Mesodermal cell (in vitro differentiated cells): ENCODE measurements around the gene DNAH17.
A peak's percentile ranks its signal among the peaks of the same experiment; 100 is the strongest.

Experiments
- H3K27ac ChIP-seq: 2 replicates; pipeline ENCODE4 v1.7.0; 2013; ENCODE audit warnings: mild to moderate bottlenecking, low read depth, low read length, moderate library complexity; ENCODE audit not compliant: severe bottlenecking
- H3K36me3 ChIP-seq: 2 replicates; pipeline ENCODE4 v1.7.1; 2013; ENCODE audit warnings: mild to moderate bottlenecking, low read length, moderate library complexity; ENCODE audit not compliant: control insufficient read depth, insufficient read depth
- H3K4me1 ChIP-seq: one replicate; pipeline ENCODE4 v1.7.1; 2013; ENCODE audit warnings: mild to moderate bottlenecking, low read length; ENCODE audit not compliant: insufficient read depth, control insufficient read depth, poor library complexity, severe bottlenecking
- H3K4me3 ChIP-seq: 2 replicates; pipeline ENCODE4 v1.7.0; 2013; ENCODE audit warnings: low read length, control low read depth, mild to moderate bottlenecking; ENCODE audit not compliant: insufficient read depth, poor library complexity, severe bottlenecking; ENCODE audit errors: extremely low read depth
- H3K9me3 ChIP-seq: 2 replicates; pipeline ENCODE4 v1.7.1; 2013; ENCODE audit warnings: mild to moderate bottlenecking, low read length, moderate library complexity; ENCODE audit not compliant: control insufficient read depth
- WGBS, 2 experiments: methylation state at CpG; one replicate each; pipeline ENCODE4 v1.1.5; 2013; ENCODE audit warnings: missing lambda C conversion rate in 2 of 2; ENCODE audit not compliant: insufficient coverage in 2 of 2; 5-methylcytosine and 5-hydroxymethylcytosine counted together

DNAH17 gene

DNA sequence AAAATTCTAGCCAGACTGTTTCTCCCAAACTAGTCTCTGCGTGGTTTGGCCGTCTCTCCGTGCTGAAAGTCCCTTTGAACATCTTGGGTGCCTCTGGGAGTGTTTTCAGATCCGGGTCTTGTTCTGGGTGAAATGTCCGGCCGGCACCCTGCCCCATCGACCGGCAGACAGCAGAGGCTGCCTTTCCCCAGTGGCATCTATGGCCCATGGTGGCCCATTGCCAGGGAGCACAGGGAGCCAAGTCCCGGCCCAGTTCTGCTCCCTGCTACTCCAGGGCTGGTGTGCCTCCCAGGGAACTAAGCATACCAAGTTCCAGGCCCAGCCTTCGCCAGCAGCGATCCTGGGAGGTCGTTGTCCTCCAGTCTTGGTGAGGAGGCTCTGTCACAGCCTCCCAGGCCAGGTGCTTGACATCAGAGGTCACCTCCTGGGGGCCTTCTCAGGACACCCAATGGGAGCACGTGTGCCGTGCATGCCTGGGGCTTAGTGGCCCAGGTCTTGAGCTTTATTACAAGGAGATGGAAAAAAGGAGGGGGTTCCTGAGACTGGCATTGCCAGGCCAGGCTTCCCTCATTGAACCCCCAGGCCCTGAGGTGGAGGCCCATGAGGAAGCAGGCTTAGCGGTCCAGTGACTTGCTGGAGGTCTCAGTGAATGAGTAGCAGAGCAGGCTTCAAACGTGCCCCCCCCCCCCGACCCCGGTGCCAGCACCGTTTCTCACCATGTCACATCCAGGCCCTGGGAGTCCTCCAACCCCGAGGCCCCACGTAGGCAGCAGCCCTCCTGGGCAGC, 144.8 kb downstream of the DNAH17 start:
- Histone ChIP-seq H3K4me1 (peaks cover 5% of the 10 kb centered on the region), H3K27ac (no peak overlapping the region), H3K4me3 (no peak overlapping the region), H3K9me3 (no peaks in the 10 kb centered on the region), H3K36me3 (peaks cover 11% of the 10 kb centered on the region)
- 89% methylated on average over 16 to 18 of the region's 21 CpGs for WGBS, 2 experiments

DNA sequence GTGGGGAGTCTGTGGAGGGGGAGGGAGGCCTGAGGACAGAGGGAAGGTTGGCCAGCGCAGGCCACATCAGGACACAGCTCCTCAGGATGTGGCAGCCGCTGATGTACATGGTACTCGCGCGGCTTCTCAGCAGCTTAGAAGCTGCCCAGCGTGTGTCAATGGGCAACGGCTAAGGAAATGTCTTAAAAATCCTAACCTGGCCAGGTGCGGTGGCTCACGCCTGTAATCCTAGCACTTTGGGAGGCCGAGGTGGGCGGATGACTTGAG, 145.6 kb downstream of the DNAH17 start:
- Histone ChIP-seq H3K36me3 (peaks cover 16% of the 10 kb centered on the region), H3K4me1 (peaks cover 5% of the 10 kb centered on the region), H3K4me3 (no peak overlapping the region), H3K9me3 (no peaks in the 10 kb centered on the region), H3K27ac (no peak overlapping the region)
- WGBS, 2 experiments = 82 to 89% methylated on average over 11 of the region's 11 CpGs

DNA sequence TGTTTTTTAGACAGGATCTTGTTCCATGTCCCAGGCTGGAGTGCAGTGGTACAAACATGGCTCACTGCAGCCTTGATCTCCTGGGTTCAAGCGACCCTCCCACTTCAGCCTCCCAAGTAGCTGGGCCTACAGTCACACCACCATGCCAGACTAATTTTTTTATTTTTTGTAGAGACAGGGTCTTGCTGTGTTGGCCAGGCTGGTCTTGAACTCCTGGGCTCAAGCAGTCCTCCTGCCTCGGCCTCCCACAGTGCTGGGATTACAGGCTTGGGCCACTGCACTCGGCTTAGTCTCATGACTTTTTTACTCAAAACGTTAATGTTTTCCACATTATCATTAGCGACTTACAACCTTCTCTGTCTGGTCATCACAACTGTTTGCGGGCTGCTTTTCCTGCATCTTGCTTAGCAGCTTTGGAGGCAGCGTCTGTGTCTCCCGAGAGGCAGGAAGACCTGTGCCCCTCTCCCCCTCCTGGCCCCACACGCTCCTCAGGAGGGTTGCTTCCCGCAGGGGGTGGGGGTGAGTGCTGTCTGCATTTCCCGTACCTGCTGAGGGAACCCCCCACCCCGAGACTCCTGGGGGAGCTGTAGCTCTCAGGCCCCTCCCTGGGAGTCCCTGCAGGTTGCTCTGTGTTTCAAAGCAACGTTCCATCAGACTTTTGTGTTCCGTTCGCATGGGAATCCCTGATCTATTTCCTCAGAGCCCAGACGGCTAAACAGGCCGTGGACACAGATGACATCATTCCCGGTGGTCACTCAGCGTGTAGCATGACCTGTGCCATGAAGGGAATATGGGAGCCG, 146.1 kb downstream of the DNAH17 start:
- peaks cover 21% of the 10 kb centered on the region for H3K36me3 ChIP-seq
- peaks cover 5% of the 10 kb centered on the region for H3K4me1 ChIP-seq
- 63 to 76% methylated on average over 15 of the region's 20 CpGs for WGBS, 2 experiments
- H3K27ac ChIP-seq = peak overlapping the region; percentile 16
- no peaks in the 10 kb centered on the region for H3K9me3 ChIP-seq
- no peak overlapping the region for H3K4me3 ChIP-seq

DNA sequence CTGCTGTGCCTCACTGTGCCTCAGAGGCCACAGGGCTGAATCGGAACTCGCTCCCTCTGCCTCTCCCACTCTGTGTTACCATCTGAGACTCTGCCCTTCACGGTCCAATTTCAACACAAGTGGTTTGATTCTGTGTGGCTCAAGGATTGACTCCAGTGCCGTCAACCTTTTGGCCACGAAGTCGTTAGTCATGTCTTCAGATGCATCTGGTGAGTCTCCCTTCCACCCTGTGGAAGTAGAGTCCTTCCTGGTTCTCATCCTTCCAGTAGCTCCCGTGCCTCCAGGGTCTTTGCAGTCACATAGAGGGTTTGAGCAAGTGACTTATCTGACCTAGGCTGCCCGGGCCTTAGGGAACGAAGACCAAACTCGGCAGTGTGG, 147.6 kb downstream of the DNAH17 start:
- H3K9me3 ChIP-seq = no peaks in the 10 kb centered on the region
- H3K27ac ChIP-seq = no peak overlapping the region
- no peak overlapping the region for H3K4me3 ChIP-seq
- 87% methylated on average over 9 of the region's 10 CpGs for WGBS, 2 experiments
- peaks cover 35% of the 10 kb centered on the region for H3K36me3 ChIP-seq
- H3K4me1 ChIP-seq = peaks cover 5% of the 10 kb centered on the region

DNA sequence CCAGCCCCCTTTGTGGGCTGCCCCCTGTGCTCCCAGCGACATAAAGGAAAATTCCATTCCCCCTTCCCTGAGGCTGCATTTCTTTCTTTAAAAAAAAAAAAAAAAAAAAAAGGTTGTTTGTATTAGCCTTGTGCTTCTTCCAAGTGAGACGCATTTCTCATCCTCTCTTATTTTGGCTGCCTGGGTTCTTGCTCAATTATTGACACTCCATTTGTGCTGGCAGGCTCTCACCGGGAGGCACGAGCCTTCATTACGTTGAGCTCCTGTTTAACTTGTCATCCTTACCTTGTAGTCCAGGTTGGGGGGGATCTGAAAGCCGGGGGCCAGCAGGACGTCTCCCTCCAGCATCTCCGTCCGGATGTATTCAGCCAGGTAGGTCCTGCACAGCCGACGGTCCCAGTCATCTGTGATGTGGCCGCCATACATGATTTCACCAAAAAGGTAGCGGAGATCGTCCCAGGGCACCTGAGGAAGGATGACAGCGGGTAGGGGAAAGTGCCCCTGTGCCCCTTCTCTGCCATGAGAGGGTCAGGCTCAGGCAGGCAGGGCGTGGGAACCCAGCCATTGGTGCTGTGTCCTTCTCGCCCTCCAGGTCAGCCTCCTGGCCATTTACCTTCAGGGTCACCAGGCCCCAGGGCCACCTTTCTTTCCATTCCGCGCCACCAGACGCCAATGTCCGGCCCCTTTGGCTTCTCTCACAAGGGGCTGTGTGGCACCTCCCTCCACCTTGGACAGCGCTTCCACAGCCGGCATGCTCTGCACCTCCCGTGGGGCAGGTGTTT, 148.2 kb downstream of the DNAH17 start:
- peaks cover 41% of the 10 kb centered on the region for H3K36me3 ChIP-seq
- H3K4me1 ChIP-seq = peaks cover 5% of the 10 kb centered on the region
- H3K9me3 ChIP-seq = no peaks in the 10 kb centered on the region
- no peak overlapping the region for H3K27ac ChIP-seq
- 97 to 98% methylated on average over 19 to 23 of the region's 24 CpGs for WGBS, 2 experiments
- no peak overlapping the region for H3K4me3 ChIP-seq

DNA sequence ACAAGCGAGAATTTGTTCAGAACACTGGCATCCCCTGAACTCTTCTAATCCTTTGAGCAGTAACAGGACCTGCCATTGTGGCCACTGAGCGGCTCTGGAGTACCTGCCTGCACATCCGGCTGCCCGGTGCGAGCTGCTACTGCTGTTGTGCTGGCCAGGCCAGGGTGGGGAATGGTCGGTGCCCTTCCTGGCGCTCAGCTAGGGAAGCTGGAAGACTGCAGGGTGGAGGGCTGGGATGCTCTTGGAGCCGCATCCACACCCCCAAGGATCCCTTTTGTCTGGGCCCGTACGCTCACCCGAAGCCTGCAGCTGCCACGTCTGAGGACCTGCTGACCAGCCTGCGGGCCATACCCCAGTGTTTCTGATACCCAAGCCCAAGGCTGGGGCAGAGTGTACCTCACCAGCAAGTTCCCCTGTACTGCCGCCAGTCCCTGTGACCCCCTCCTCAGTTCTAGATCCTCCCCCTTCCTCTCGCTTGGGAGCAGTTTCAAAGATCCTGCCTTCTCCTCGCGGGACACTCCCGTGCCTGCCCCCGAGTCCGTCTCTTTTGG, 149.1 kb downstream of the DNAH17 start:
- H3K9me3 ChIP-seq = no peaks in the 10 kb centered on the region
- H3K27ac ChIP-seq = no peak overlapping the region
- peaks cover 50% of the 10 kb centered on the region for H3K36me3 ChIP-seq
- no peak overlapping the region for H3K4me3 ChIP-seq
- WGBS, 2 experiments = 90 to 95% methylated on average over 18 of the region's 20 CpGs
- peaks cover 5% of the 10 kb centered on the region for H3K4me1 ChIP-seq

DNA sequence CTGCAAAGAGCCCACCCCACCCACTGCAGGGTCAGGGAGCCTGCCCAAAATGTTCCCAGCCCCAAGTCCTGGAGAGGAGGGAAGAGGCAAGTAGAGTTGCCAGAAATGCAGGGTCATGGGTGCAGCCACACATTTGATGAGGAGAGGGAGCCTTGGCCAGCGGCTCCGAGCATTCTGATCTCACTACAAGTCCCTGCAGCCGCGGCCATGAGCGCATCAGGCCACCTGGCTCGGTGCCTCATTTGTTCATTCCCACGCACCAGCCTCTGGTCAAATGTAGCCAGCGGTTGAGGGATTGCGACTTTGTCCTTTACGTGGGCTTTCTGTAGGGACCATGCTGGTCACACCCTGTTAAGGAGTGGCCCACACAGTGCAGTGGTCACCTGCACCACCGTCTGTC, 150.1 kb downstream of the DNAH17 start:
- 94 to 95% methylated on average over 11 of the region's 11 CpGs for WGBS, 2 experiments
- Histone ChIP-seq H3K4me1 (peaks cover 5% of the 10 kb centered on the region), H3K9me3 (no peaks in the 10 kb centered on the region), H3K4me3 (no peak overlapping the region), H3K27ac (no peak overlapping the region), H3K36me3 (peaks cover 60% of the 10 kb centered on the region)

DNA sequence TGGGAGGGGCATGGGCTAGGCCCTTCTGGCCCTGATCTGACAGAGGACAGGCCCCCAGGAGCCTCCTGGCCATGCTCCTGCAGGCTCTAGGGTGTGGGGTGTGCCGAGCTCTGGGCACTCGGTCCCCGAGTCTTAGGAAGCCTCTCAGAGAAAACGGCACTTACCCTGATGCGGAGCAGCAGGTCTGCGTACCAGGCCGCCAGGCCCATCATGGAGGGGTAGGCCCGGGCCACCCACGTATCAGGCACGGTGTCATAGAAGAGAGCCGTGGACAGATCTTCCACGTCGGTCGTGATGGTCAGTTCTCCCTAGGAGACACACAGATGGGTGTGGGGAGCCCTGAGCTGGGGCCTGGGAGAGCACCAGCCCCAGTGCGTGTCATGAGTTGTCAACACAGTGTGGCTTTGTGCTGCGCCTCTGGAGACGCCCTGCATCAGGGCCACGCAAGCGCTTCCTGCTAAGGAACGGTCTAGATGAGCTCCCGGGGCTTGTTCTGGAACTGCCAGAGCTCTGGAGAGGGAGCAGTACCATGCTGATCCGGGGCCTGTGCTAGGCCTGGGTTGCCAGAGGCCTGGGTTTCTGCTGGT, 150.8 kb downstream of the DNAH17 start:
- Histone ChIP-seq H3K36me3 (peaks cover 65% of the 10 kb centered on the region), H3K9me3 (no peaks in the 10 kb centered on the region), H3K4me3 (no peak overlapping the region), H3K4me1 (peaks cover 11% of the 10 kb centered on the region), H3K27ac (no peak overlapping the region)
- 95 to 98% methylated on average over 21 to 22 of the region's 22 CpGs for WGBS, 2 experiments

DNA sequence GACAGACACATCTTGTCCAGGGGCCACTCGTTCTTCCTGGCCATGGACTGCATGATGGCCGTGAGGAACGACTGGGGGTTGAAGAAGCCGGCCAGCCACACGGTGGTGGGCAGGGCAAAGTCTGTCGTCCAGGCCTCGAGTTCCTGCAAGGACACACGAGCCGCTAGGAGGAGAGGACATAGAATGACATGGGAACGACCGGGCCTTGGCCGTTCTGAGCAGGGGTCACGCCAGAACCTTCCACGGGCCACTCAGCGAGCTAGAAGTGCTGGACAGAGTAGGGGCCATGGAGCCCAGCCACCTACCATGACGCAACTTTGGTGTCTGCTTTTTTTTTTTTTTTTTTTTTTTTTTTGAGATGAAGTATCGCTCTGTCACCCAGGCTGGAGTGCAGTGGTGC, 151.8 kb downstream of the DNAH17 start:
- 92 to 94% methylated on average over 16 to 17 of the region's 17 CpGs for WGBS, 2 experiments
- Histone ChIP-seq H3K4me3 (no peak overlapping the region), H3K36me3 (peaks cover 74% of the 10 kb centered on the region), H3K27ac (no peak overlapping the region), H3K4me1 (peaks cover 17% of the 10 kb centered on the region), H3K9me3 (no peaks in the 10 kb centered on the region)

DNA sequence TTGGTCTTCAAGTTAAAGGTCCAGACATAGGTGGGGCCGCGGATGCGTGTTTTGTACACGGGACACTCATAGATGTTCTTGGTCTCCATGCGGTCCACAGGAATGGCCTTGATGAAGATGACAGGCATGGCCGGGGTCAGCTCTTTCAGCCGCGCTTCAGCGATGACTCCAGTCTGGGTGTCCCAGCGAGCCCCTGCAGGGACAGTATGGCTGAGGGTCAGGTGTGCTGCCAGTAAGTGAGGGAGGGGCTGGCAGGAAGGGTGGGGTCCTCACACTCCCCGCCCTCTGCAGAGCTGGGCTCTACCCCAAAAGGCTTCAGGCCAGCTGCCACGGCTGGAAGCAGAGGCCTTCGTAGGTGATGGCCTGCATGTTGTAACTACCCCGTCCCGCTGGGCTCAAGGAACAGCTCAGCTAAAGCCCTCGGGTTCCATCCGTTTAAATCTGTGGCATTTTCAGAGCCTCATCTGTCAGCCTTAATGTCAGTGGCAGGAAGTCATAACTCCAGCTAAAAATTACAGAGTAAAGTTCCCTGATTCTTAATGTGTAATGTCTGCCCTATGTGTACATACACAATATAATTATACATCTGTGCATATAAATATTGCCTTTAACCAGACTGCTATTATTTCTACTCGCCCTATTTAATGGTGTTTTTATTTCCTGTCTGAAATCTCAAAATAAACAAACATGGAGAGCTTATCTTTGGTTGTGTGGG, 153.1 kb downstream of the DNAH17 start:
- 91 to 93% methylated on average over 16 to 17 of the region's 18 CpGs for WGBS, 2 experiments
- Histone ChIP-seq H3K27ac (no peak overlapping the region), H3K36me3 (peaks cover 83% of the 10 kb centered on the region), H3K4me3 (no peak overlapping the region), H3K9me3 (no peaks in the 10 kb centered on the region), H3K4me1 (peaks cover 22% of the 10 kb centered on the region)
